GM19328 (cell line): ENCODE data around the gene GLB1L3.
"Not testable (repeated sequence)": the region's sequence is repeated elsewhere in the genome, so short reads cannot be mapped to it uniquely, and the experiment has no call there.

ENCODE experiments used
- ATAC-seq: cut with Tn5 transposase; IDR thresholded peaks from one replicate; pipeline ENCODE4 v1.9.1; 2021; ENCODE audit warnings: mild to moderate bottlenecking, moderate library complexity; ENCODE audit not compliant: unreplicated experiment

Gene GLB1L3

GRCh38 chr11:134313379-134313778, 37.2 kb downstream of the GLB1L3 start:
- no peak for ATAC-seq

- ATAC-seq, result no peak
Observed at GRCh38 chr11:134313821-134314607, 37.8 kb downstream of the GLB1L3 start.

- ATAC-seq, result no peak
Observed at GRCh38 chr11:134317103-134317502, 40.9 kb downstream of the GLB1L3 start.

GRCh38 chr11:134321373-134321772, 45.2 kb downstream of the GLB1L3 start:
- ATAC-seq, result not testable (repeated sequence)

- no peak for ATAC-seq
Observed at GRCh38 chr11:134322553-134322952, 46.4 kb downstream of the GLB1L3 start.

GRCh38 chr11:134328433-134328832, 52.3 kb downstream of the GLB1L3 start:
- ATAC-seq, result no peak

- ATAC-seq, result no peak
Observed at GRCh38 chr11:134330611-134331353, 54.6 kb downstream of the GLB1L3 start.

GRCh38 chr11:134331354-134332188, 55.4 kb downstream of the GLB1L3 start, which contains the start of gene GLB1L2:
GLB1L2 (plus strand) TSS chr11:134331988; CDS start chr11:134332062, 74 bp downstream.
- ATAC-seq, result peak; percentile 85

GRCh38 chr11:134332189-134332631, 56.0 kb downstream of the GLB1L3 start:
- ATAC-seq, result no peak

GRCh38 chr11:134332782-134333181, 56.6 kb downstream of the GLB1L3 start:
- no peak for ATAC-seq

- ATAC-seq, result no peak
Observed at GRCh38 chr11:134333312-134333711, 57.1 kb downstream of the GLB1L3 start.

GRCh38 chr11:134333946-134334345, 57.8 kb downstream of the GLB1L3 start:
- no peak for ATAC-seq

GRCh38 chr11:134334796-134335571, 58.8 kb downstream of the GLB1L3 start:
- no peak for ATAC-seq

GRCh38 chr11:134337051-134337450, 60.9 kb downstream of the GLB1L3 start:
- no peak for ATAC-seq

- no peak for ATAC-seq
Observed at GRCh38 chr11:134338068-134338467, 61.9 kb downstream of the GLB1L3 start.

- ATAC-seq, result no peak
Observed at GRCh38 chr11:134338654-134339053, 62.5 kb downstream of the GLB1L3 start.

- no peak for ATAC-seq
Observed at GRCh38 chr11:134339756-134340155, 63.6 kb downstream of the GLB1L3 start.

- no peak for ATAC-seq
Observed at GRCh38 chr11:134340354-134340964, 64.3 kb downstream of the GLB1L3 start.

- no peak for ATAC-seq
Observed at GRCh38 chr11:134341805-134342571, 65.8 kb downstream of the GLB1L3 start.
